ENCODE data around the gene PTPRR.

DNA sequence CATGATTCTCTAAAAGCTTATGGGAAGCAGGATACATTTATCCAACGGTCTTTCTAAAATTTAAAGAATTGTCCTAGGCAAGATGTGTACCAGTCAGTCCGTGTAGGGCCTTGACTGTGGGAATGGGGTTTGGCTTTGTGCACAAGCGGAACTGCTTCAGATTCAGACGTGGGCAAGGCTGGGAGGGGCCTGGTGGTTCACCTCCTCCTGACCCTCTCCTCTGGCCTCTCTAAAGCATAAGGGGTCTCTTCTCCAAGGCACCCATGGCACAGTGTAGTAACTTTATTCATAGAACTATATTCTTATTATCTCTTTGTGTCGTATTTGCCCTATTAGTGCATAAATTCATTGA, 162.1 kb downstream of the PTPRR start:
- TF ChIP-seq, protein P1, sequence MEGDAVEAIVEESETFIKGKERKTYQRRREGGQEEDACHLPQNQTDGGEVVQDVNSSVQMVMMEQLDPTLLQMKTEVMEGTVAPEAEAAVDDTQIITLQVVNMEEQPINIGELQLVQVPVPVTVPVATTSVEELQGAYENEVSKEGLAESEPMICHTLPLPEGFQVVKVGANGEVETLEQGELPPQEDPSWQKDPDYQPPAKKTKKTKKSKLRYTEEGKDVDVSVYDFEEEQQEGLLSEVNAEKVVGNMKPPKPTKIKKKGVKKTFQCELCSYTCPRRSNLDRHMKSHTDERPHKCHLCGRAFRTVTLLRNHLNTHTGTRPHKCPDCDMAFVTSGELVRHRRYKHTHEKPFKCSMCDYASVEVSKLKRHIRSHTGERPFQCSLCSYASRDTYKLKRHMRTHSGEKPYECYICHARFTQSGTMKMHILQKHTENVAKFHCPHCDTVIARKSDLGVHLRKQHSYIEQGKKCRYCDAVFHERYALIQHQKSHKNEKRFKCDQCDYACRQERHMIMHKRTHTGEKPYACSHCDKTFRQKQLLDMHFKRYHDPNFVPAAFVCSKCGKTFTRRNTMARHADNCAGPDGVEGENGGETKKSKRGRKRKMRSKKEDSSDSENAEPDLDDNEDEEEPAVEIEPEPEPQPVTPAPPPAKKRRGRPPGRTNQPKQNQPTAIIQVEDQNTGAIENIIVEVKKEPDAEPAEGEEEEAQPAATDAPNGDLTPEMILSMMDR (conservative IDR thresholded peaks at IDR 0.05; ENCODE audit: low read length), result no peak
- no peak for TF ChIP-seq EZH2phosphoT487 (IDR thresholded peaks at IDR 0.05; ENCODE audit: borderline replicate concordance)

Data from Loucy (cell line).